Stimulated activated CD4-positive, alpha-beta T cell treated with anti-CD3 and anti-CD28 coated beads, TNF-alpha, amount 100 ng/mL, for 48 hours (primary cell): Measurements from ENCODE around the gene LATS2.
"Not testable (repeated sequence)": the region's sequence is repeated elsewhere in the genome, so short reads cannot be mapped to it uniquely, and the experiment has no call there.

Source experiments
- DNase-seq, 3 donors: peaks; one replicate each; pipeline ENCODE4 v3.0.0-alpha.2; 2020; ENCODE audit warnings: low read depth in 3 of 3

The LATS2 gene

GRCh38 chr13:20960663-20961309, 100.6 kb downstream of the LATS2 start:
- no peak for DNase-seq

DNA sequence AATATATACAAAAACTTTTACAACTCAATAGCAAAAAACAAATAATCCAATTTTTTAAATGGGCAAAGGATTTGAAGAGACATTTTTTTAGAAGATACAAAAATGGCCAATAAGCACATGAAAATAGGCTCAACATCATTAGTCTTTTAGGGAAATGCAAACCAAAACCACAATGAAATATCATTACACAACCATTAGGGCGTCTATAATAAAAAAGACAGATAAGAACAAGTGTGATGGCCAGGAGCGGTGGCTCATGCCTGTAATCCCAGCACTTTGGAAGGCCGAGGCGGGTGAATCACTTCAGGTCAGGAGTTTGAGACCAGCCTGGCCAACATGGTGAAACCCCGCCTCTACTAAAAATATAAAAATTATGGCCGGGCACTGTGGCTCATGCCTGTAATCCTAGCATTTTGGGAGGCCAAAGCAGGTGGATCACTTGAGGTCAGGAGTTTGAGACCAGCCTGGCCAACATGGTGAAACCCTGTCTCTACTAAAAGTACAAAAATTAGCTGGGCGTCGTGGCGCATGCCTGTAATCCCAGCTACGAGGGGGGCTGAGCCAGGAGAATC, 104.3 kb downstream of the LATS2 start:
- not testable (repeated sequence) for DNase-seq

- DNase-seq: no peak
Measured at GRCh38 chr13:20955496-20955895, 105.9 kb downstream of the LATS2 start.

- no peak for DNase-seq
Measured at GRCh38 chr13:20953245-20953931, 108.0 kb downstream of the LATS2 start.

- DNase-seq: no peak
Measured at GRCh38 chr13:20952838-20953237, 108.5 kb downstream of the LATS2 start.

DNA sequence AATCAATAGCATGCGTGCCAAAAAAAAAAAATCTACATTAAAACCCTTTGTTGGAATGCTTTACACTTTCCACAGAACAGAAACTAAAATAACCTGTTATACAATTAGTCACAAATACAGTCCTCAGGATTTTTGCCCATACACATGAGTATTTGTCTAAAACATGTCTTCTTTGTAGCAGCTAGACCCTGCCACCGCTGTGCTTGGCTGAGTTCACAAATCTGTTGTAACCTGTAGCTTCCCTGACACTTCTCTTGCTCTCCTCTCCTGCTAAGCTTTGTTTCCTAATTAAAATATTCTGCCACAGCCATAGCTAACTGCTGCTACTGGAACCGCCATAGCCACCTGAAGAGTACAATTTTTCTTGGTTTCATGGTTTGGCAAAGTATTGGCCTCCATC, 113.4 kb downstream of the LATS2 start:
- not testable (repeated sequence) for DNase-seq

- no peak for DNase-seq
Measured at GRCh38 chr13:20945952-20946383, 115.4 kb downstream of the LATS2 start.

GRCh38 chr13:20942938-20943559, 118.3 kb downstream of the LATS2 start:
- no peak for DNase-seq

DNA sequence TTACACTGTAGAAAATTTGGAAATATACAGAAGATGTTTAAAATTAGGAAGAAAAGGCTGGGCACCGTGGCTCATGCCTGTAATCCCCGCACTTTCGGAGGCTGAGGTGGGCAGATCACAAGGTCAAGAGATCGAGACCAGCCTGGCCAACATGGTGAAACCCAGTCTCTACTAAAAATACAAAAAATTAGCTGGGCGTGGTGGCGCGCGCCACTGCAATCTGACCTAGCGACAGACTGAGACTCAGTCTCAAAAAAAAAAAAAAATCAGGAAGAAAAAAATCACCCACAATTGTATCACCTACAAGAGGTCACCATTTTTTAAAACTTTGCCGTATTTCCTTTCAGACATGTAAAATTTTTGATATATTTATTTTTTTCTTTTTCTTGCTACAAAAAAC, 120.9 kb downstream of the LATS2 start:
- DNase-seq: not testable (repeated sequence)

- no peak for DNase-seq
Measured at GRCh38 chr13:20940083-20940482, 121.3 kb downstream of the LATS2 start.

- no peak for DNase-seq
Measured at GRCh38 chr13:20939662-20940061, 121.7 kb downstream of the LATS2 start.

- no peak for DNase-seq
Measured at GRCh38 chr13:20938302-20938701, 123.1 kb downstream of the LATS2 start.

DNA sequence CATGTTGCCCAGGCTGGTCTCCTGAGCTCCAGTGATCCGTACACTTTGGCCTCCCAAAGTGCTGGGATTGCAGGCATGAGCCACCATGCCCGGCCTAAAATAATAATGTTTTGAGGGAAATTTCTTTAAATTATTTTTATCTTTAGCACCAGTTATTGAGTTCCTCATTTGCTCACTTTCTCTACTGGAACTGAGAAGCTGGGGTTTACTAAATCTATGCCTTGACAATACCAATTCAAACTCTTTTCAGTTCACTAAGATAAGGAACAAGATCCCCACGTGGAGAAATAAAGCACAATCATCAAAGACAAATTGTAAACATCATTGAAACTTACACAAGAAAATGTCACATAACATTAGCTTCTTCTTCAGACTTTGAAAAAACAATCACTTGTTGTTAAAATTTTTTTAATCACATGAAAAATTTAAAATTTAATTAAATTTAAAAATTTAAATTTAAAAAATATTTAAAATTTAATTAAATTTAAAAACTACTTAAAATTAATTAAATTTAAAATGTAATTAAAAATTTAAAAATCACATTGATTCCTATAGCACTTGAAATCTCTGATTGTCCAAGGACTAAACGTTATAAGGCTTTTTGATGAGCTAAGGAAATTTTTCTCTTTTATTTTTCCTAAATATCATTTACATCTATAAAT, 133.7 kb downstream of the LATS2 start:
- no peak for DNase-seq

DNA sequence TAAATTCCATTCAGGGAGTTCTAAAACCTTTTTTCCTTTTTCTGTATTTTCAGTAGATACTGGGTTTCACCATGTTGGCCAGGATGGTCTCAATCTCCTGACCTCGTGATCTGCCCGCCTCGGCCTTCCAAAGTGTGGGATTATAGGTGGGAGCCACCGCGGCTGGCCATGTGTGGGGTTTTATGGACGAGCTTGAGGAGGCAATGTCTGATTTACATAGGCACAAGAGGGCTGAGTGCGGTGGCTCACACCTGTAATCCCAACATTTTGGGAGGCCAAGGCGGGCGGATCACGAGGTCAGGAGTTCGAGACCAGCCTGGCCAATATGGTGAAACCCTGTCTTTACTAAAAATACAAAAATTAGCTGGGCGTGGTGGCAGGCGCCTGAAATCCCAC, 136.0 kb downstream of the LATS2 start:
- DNase-seq: not testable (repeated sequence)

DNA sequence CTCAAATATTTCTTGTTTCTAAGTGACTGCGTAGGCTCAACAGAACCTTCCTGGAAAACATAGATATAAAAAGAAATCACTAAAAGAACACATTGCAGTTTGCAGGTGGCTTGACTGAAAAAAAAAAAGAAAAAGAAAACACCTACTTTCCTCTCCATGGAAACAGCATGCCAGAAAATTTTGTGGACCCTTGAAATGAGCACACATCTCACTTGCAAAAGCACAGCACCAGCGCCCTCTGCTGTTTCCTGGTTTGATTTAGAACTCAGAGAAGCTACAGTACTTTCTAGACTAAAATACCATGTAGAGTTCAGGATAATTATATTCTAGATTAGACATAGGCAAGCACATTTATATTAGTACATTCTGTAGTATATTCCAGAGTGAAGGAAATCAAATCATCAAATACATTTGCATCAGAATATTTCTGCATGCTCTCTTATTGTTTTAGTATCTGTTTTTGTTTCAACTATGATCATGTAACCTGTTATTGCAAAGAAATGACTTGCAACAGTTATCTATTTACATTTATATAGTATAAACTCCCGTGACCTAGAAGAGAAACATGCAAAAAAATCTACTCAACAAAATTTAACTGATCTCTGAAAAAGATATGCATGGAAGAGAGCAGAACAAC, 136.5 kb downstream of the LATS2 start:
- peak; percentile 43 to 82 (median 57) for DNase-seq

DNA sequence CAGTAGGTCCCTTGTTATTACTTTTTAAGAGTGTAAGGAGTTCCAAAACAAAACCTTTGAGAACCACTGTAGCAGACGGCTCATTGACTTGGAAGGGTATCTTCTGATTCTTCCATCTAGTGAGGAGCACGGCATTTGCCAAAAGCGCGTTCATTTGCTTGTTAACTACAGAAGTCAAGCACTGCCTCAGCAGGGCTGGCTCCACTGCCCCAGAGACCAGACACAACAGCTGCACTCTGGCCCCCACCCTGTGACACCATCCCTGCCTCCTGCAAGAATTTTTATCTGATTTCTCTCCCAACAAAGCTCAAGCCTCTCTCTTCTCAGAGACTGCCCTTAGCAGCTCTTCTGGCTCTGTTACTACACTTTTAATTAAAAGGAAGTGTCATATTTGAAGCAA, 138.1 kb downstream of the LATS2 start:
- DNase-seq: no peak
